Fibroblast of gingiva (primary cell): ENCODE data around the gene TAF5.
"Not testable (repeated sequence)": the region's sequence is repeated elsewhere in the genome, so short reads cannot be mapped to it uniquely, and the experiment has no call there.

Source experiments
- DNase-seq: peaks from one replicate; pipeline ENCODE4 v3.0.0-alpha.2; 2011; ENCODE audit warnings: low read depth

The TAF5 gene

DNA sequence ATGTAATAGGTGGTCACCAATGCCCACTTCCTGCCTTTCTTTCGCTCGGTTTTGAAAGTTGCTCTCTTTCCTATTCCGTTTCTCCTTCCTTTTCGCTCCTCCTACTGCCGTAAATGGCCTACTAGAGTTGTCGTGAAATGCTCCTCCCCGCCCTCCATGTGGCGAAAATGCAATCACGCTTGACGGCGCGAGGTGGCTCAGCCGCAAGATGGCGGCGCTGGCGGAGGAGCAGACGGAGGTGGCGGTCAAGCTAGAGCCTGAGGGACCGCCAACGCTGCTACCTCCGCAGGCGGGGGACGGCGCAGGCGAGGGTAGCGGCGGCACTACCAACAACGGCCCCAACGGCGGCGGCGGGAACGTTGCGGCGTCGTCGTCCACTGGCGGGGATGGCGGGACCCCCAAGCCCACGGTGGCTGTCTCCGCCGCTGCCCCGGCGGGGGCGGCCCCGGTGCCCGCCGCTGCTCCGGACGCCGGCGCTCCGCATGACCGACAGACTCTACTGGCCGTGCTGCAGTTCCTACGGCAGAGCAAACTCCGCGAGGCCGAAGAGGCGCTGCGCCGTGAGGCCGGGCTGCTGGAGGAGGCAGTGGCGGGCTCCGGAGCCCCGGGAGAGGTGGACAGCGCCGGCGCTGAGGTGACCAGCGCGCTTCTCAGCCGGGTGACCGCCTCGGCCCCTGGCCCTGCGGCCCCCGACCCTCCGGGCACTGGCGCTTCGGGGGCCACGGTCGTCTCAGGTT, at the start of gene TAF5:
TAF5 (plus strand) TSS at position 195 of the 737 bp plus-strand sequence; CDS start at position 209, 14 bp downstream.
- DNase-seq = peak; percentile 94

DNA sequence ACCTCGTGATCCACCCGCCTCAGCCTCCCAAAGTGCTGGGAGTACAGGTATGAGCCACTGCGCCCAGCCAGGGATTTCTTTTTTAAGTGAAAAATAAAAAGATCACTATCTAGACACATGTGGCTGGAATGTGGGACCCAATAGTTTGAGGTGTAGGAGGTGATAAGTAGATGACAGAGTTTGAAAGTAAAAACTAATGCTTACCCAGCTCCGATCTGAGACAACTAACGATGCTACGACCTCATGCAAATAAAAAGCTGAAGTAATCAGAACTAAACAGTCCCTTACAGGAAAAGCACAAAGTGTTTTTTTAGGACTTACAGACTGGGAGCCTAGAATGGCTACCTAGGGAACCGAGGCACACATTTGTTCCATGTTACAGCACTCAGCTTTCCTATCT, 39.9 kb upstream of the TAF5 start:
- DNase-seq = no peak

DNA sequence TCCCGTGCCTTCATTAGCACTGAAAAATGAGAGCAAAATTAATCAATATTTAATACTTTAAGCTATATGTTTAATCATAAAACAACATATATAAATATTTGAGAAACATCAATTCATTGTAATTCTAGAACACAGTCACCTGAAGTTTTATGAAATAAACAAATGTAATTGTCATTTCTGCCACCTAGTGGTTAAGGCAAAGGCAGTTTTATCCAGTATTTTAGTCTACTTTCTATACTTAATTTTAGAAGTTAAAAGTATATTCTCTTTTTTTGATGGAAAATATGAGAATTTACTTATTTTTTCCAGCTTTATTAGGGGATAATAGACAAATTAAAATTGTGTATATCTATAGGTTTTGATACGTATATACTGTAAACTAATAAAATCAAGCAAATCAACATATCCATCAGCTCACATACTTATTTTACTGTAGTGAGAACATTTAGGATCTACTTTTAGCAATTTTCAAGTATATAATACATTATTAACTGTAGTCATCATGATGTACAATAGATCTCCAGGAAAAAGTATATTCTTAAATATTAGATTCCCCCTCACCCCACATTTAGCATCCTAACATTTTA, 33.7 kb upstream of the TAF5 start:
- no peak for DNase-seq

DNA sequence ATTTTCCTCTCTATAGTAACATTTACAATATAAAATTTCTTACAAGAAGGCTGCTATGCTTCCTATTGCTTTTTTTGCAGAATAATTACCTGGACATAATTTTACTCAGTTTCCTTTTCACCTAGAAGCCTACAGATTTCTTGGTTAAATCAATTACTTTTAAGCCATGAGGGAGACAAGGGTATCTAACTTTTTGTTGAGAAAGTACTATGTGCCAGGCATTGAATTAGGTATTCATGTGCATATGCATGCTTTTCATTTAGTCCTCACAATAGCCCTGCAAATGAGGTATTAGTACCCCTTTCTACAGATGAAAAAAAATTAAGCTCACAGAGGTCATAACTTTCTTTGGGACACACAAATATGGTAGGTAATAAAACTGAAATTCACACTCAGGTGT, 33.2 kb upstream of the TAF5 start:
- DNase-seq = no peak

GRCh38 chr10:103336370-103336769, 31.4 kb upstream of the TAF5 start:
- DNase-seq = no peak

GRCh38 chr10:103350175-103350516, 17.6 kb upstream of the TAF5 start:
- no peak for DNase-seq

GRCh38 chr10:103350517-103351260, 17.1 kb upstream of the TAF5 start, which contains the start of gene PCGF6:
PCGF6 (minus strand) TSS chr10:103351140; CDS start chr10:103351066, 74 bp downstream.
- peak; percentile 68 for DNase-seq

DNA sequence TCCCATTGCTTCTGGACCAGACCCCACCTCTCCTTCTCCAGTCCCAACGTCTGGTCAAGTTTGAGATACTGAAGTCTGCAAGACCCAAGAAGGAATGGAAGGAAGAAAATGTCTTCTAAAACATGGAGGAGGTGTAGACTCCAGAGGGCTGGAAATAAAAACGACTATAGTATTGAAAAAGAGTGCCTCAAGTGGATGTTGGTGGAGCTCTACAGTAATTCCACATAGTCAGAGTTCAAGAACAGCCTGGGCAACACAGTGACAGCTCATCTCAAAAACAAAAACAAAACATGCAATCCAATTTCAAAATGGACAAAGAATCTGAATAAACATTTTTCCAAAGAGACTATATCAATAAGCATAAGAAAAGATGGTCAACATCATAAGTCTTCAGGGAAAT, 14.5 kb upstream of the TAF5 start:
- no peak for DNase-seq

DNA sequence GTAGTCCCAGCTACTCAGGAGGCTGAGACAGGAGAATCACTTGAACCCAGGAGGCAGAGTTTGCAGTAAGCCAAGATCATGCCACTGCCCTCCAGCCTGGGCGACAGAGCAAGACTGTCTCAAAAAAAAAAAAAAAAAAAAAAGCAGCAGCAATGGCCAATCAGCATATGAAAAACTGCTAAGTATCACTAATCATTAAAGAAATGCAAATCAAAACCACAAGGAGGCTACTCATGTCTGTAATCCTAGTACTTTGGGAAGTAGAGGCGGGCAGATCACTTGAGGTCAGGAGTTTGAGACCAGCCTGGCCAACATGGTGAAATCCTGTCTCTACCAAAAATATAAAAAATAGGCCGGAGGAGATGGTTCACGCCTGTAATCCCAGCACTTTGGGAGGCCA, 13.2 kb upstream of the TAF5 start:
- DNase-seq = not testable (repeated sequence)

DNA sequence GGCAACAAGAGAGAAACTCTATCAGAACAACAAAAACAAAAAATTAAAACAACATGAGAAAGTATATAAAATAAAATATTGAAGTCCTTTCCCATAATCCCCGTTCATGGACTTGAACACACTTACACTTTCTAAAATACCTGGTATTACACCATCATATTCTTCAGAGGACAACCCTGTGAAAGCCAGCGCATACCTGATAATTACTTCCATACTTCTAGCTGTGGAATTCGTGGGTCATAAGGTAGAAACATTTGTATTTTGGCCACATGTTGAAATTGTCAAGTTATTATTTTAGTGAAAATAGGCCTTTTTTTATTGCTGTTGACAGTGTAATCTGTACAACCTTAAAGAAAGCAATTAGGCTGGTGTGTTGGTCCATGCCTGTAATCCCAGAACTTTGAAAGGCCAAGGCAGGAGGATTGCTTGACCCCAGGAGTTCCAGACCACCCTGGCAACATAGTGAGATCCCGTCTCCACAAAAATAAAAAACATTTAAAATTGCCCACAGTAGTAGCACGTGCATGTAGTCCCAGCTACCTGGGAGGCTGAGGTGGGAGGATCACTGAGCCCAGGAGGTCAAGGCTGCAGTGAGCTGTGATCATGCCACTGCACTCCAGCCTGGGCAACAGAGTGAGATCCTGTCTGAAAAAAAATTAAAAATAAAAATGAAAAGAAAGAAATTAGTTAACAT, 11.7 kb upstream of the TAF5 start:
- no peak for DNase-seq

GRCh38 chr10:103359493-103359892, 8.3 kb upstream of the TAF5 start:
- not testable (repeated sequence) for DNase-seq

- not testable (repeated sequence) for DNase-seq
These were observed 7.0 kb upstream of the TAF5 start for GRCh38 chr10:103360791-103361190.

GRCh38 chr10:103367379-103367781, 396 bp upstream of the TAF5 start:
- no peak for DNase-seq

- DNase-seq = no peak
These were observed 5.8 kb downstream of the TAF5 start for GRCh38 chr10:103373544-103373943.

DNA sequence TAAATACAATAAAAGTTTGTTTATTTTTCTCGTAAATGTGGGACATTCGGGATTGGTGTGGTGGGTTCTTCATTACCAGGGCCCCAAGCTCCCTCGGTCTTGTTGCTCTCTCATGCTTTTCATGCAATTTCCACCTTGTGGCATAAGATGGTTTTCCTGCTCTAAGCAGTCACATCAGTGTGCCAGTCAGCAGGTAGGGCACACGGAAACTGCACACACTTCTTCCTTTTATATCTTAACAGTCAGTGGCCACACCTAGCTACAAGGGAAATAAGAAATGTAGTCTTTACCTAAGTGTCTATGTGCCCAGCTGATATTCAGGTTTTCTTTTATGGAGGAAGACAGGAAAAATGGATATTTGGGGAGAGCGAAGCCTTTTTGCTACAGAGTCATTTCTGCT, 6.5 kb downstream of the TAF5 start:
- no peak for DNase-seq

GRCh38 chr10:103382769-103383168, 15.0 kb downstream of the TAF5 start:
- DNase-seq = no peak

GRCh38 chr10:103394180-103394579, 26.4 kb downstream of the TAF5 start:
- DNase-seq = no peak

- peak; percentile 8 for DNase-seq
These were observed 27.9 kb downstream of the TAF5 start for GRCh38 chr10:103395754-103396066.

- DNase-seq = peak; percentile 96
These were observed 28.5 kb downstream of the TAF5 start, which contains the start of the genes ATP5MK and PDCD11 for GRCh38 chr10:103396067-103396788. ATP5MK (minus strand) TSS chr10:103396475; CDS start chr10:103392457, 4,018 bp downstream. PDCD11 (plus strand) TSS chr10:103396626; CDS start chr10:103398427, 1,801 bp downstream.

GRCh38 chr10:103396789-103397087, 29.0 kb downstream of the TAF5 start:
- no peak for DNase-seq

DNA sequence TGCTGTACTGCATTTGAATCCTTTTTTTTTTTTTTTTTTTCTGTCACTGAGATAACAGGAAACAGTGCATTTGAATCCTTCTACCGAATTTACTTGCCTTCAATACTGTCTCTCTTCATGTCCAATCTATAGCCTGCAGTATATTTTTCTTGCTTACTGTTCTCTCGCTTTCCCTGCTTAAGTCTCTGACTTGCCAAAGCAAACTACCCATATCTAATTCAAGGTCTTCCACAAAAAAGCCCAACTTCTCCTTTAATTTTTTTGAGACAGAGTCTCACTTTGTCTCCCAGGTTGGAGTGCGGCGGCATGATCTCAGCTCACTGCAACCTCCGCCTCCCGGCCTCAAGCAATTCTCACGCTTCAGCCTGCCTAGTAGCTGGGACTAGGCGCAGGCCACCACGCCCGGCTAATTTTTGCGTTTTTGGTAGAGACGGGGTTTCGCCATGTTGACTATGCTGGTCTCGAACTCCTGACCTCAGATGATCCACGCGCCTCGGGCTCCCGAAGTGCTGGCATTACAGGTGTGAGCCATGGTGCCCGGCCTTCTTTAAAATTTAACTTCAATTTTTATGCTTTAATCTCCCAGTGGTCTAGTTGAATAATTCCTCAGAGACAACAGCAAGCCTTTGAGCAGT, 29.5 kb downstream of the TAF5 start:
- DNase-seq = no peak
